ENCODE data around the gene AGER. TPM values are rescaled to one million over a fixed set of nuclear protein-coding genes. Genes with fewer than 3 reads are reported as not detected.

The AGER gene
- total and polyA plus RNA-seq, 9 of the 15 experiments (the other 6 are each of a cell fraction or from before 2014, with no cell fraction given), result 1.2 to 11.5 (median 4.1) TPM

DNA sequence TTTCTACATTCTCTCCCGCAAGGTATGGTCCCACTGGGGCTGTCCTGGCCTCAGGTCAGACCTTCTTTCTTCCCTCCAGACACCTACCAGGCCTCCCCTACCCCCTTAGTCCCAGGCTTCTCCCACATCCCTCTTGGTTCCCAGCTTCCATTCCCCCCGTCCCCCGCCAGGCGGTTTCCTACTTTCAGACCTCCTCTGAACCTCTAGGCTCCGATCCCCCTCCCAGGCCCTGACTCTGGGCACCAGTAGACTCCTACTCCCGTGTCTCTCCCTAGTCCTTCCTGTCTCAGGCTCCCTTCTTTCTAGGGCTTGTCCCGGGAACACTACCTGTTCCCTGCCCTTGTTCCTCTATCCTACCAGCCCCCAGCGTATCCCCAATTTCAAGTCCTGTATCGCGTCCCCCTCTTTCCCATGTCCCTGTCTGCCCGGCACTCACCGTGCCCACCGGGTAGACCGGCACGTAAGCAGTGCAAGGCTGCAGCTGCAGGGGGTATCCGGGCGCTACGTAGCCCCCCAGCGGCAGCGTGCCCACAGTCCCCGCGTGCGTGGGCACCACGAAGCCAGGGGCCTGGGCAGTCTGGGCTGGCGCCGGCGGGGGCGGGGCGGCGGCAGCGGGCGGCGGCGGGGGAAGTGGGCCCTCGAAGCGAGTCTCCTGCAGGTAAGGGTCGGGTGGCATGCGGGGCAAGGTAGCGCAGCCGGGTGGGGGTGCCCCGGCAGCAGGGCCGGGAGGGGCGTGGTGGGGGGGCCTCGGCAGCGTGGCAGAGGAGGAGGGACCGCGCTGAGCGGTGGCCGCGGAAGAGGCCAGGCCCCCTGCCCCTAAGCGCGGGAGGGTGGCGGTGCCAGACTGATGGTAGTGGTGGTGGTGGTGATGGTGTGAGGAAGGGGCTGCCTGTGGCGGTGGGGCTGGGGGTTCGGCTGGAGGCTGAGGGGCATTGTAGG lies 33.9 kb downstream of the AGER start:
- H3K27ac ChIP-seq (ENCODE audit: extremely low read depth, low read depth, low read length), result no peak overlapping the region
- peaks cover 28 to 55% of the 10 kb centered on the region in 2 experiments for H3K4me1 ChIP-seq (replicated peaks in 1 of 2; ENCODE audit: control insufficient read depth in 2 of 2, insufficient read depth in 2 of 2, low read length in 2 of 2)
- intact Hi-C loops (cut with micrococcal nuclease) (no loop called here), in situ Hi-C loops (cut with MboI) (no loop called here)
- H3K4me3 ChIP-seq, result no peak overlapping the region
- H4K20me1 ChIP-seq (replicated peaks; ENCODE audit: control insufficient read depth, insufficient read depth, low read length), result no peaks in the 10 kb centered on the region
- TF ChIP-seq ZNF133 (CRISPR knock-in tag; IDR thresholded peaks at IDR 0.05), result no peak
- no peak for TF ChIP-seq TCF7 (IDR thresholded peaks at IDR 0.05; ENCODE audit: borderline replicate concordance)
- no peak for TF ChIP-seq KLF13 (tag; IDR thresholded peaks at IDR 0.05; ENCODE audit: borderline replicate concordance, low read depth)
- TF ChIP-seq CEBPB (tag; IDR thresholded peaks at IDR 0.05), result no peak
- TF ChIP-seq MEF2D (tag; conservative IDR thresholded peaks at IDR 0.05; ENCODE audit: low read depth), result no peak
- TF ChIP-seq SREBF1 (IDR thresholded peaks at IDR 0.05; ENCODE audit: borderline replicate concordance, low read depth, low read length), result no peak
- H2AFZ ChIP-seq (ENCODE audit: low read depth, low read length), result no peak overlapping the region
- no TSS peak for BruUV-seq (replicated peaks)
- FAIRE-seq (no peak), ATAC-seq (no peak), DNase-seq (ENCODE audit: extremely low read depth in 1 of 4, low spot score in 3 of 4) (no peak)
- H3K9ac ChIP-seq (ENCODE audit: insufficient read depth in 1 of 2, low read depth in 2 of 2, low read length in 2 of 2), result no peak overlapping the region
- no peaks in the 10 kb centered on the region for H3K27me3 ChIP-seq (ENCODE audit: control insufficient read depth in 2 of 2, insufficient read depth in 2 of 2, low read length in 2 of 2)
- no peaks in the 10 kb centered on the region for H3K9me3 ChIP-seq (replicated peaks; ENCODE audit: control insufficient read depth, insufficient read depth, low read depth, low read length)
- no peaks in the 10 kb centered on the region for H3K9me1 ChIP-seq (ENCODE audit: control insufficient read depth, insufficient read depth, low read length)
- ChIA-PET POLR2A (no interaction called here), CTCF (ENCODE audit: low intra/inter-chr PET ratio) (no interaction called here)
- H3K79me2 ChIP-seq (ENCODE audit: control insufficient read depth, insufficient read depth, low read length), result peaks cover 30% of the 10 kb centered on the region
- no peak overlapping the region for H3K4me2 ChIP-seq (ENCODE audit: insufficient read depth, low read length)
- H3K36me3 ChIP-seq (ENCODE audit: control insufficient read depth, insufficient read depth, low read length), result peaks cover under 1% of the 10 kb centered on the region; the same call in 2 of the 3 replicates
- WGBS (ENCODE audit: insufficient coverage, low coverage, missing lambda C conversion rate), result 86% methylated on average over 27 of the region's 55 CpGs
